ENCODE results near the gene MAP7.
"Not testable (repeated sequence)": the region's sequence is repeated elsewhere in the genome, so short reads cannot be mapped to it uniquely, and the experiment has no call there.

MAP7 gene

GRCh38 chr6:136445063-136445462, 105.2 kb downstream of the MAP7 start:
- no peak for DNase-seq
- no peak overlapping the region for H3K27ac ChIP-seq (ENCODE audit: insufficient read depth in 1 of 2, low read depth in 1 of 2, low read length in 2 of 2, poor library complexity in 1 of 2, severe bottlenecking in 2 of 2)
- CTCF ChIA-PET: interaction anchor here (1.3 kb wide), 1 partner anchor 102 kb away, joined by 5 read pairs; no protein-coding TSS in a partner anchor
- H3K36me3 ChIP-seq (ENCODE audit: control insufficient read depth in 4 of 4, insufficient read depth in 4 of 4, low read length in 3 of 4): no peaks in the 10 kb centered on the region
- H3K4me1 ChIP-seq (ENCODE audit: control extremely low read depth in 1 of 4, control insufficient read depth in 4 of 4, insufficient read depth in 4 of 4, low read length in 3 of 4): peaks cover 0 to 4% (median 2%) of the 10 kb centered on the region in 4 experiments
- WGBS (ENCODE audit: insufficient coverage): 100% methylated on average over 3 of the region's 3 CpGs
- H3K4me3 ChIP-seq (ENCODE audit: control insufficient read depth in 1 of 7, extremely low read depth in 1 of 7, insufficient read depth in 4 of 7, low read depth in 2 of 7, low read length in 6 of 7): no peak overlapping the region
- POLR2A ChIA-PET: no interaction called here
- no peaks in the 10 kb centered on the region for H3K27me3 ChIP-seq (replicated peaks in 2 of 5; ENCODE audit: control insufficient read depth in 4 of 5, insufficient read depth in 5 of 5, low read length in 4 of 5)
- no peaks in the 10 kb centered on the region for H3K9me3 ChIP-seq (ENCODE audit: control extremely low read depth in 1 of 5, control insufficient read depth in 4 of 5, insufficient read depth in 2 of 5, low read depth in 1 of 5, low read length in 4 of 5)

- 88% methylated on average over 1 of the region's 2 CpGs for WGBS (ENCODE audit: insufficient coverage)
- DNase-seq: peak; percentile 21 to 70 (median 51)
- CTCF ChIA-PET: interaction anchor here (0.7 kb wide), 1 partner anchor 10 kb away, joined by 3 read pairs; no protein-coding TSS in a partner anchor
Observed at GRCh38 chr6:136440203-136440602, 110.0 kb downstream of the MAP7 start.

GRCh38 chr6:136439514-136440190, 110.6 kb downstream of the MAP7 start:
- no peaks in the 10 kb centered on the region for H3K27me3 ChIP-seq (replicated peaks in 2 of 5; ENCODE audit: control insufficient read depth in 4 of 5, insufficient read depth in 5 of 5, low read length in 4 of 5)
- ChIA-PET POLR2A (no interaction called here), CTCF (interaction anchor here (0.7 kb wide), 1 partner anchor 10 kb away, joined by 3 read pairs; no protein-coding TSS in a partner anchor)
- H3K27ac ChIP-seq (ENCODE audit: insufficient read depth in 1 of 2, low read depth in 1 of 2, low read length in 2 of 2, poor library complexity in 1 of 2, severe bottlenecking in 2 of 2): no peak overlapping the region
- 97% methylated on average over 4 of the region's 9 CpGs for WGBS (ENCODE audit: insufficient coverage)
- DNase-seq: no peak
- H3K4me1 ChIP-seq (ENCODE audit: control extremely low read depth in 1 of 4, control insufficient read depth in 4 of 4, insufficient read depth in 4 of 4, low read length in 3 of 4): peaks cover 0 to 8% (median 2%) of the 10 kb centered on the region in 4 experiments
- H3K9me3 ChIP-seq (ENCODE audit: control extremely low read depth in 1 of 5, control insufficient read depth in 4 of 5, insufficient read depth in 2 of 5, low read depth in 1 of 5, low read length in 4 of 5): no peaks in the 10 kb centered on the region
- peaks cover 0 to 3% (median 0%) of the 10 kb centered on the region in 4 experiments for H3K36me3 ChIP-seq (ENCODE audit: control insufficient read depth in 4 of 4, insufficient read depth in 4 of 4, low read length in 3 of 4)
- no peak overlapping the region for H3K4me3 ChIP-seq (ENCODE audit: control insufficient read depth in 1 of 7, extremely low read depth in 1 of 7, insufficient read depth in 4 of 7, low read depth in 2 of 7, low read length in 6 of 7)

More at GRCh38 chr6:136440203-136440602, 110.0 kb downstream of the MAP7 start:
- no peaks in the 10 kb centered on the region for H3K9me3 ChIP-seq (ENCODE audit: control extremely low read depth in 1 of 5, control insufficient read depth in 4 of 5, insufficient read depth in 2 of 5, low read depth in 1 of 5, low read length in 4 of 5)
- H3K4me1 ChIP-seq (ENCODE audit: control extremely low read depth in 1 of 4, control insufficient read depth in 4 of 4, insufficient read depth in 4 of 4, low read length in 3 of 4): peaks cover 0 to 8% (median 2%) of the 10 kb centered on the region in 4 experiments
- H3K27ac ChIP-seq (ENCODE audit: insufficient read depth in 1 of 2, low read depth in 1 of 2, low read length in 2 of 2, poor library complexity in 1 of 2, severe bottlenecking in 2 of 2): no peak overlapping the region
- no peak overlapping the region for H3K4me3 ChIP-seq (ENCODE audit: control insufficient read depth in 1 of 7, extremely low read depth in 1 of 7, insufficient read depth in 4 of 7, low read depth in 2 of 7, low read length in 6 of 7)
- no peaks in the 10 kb centered on the region for H3K27me3 ChIP-seq (replicated peaks in 2 of 5; ENCODE audit: control insufficient read depth in 4 of 5, insufficient read depth in 5 of 5, low read length in 4 of 5)
- POLR2A ChIA-PET: no interaction called here
- peaks cover 0 to 3% (median 0%) of the 10 kb centered on the region in 4 experiments for H3K36me3 ChIP-seq (ENCODE audit: control insufficient read depth in 4 of 4, insufficient read depth in 4 of 4, low read length in 3 of 4)

GRCh38 chr6:136438441-136438840, 111.8 kb downstream of the MAP7 start:
- Histone ChIP-seq H3K36me3 (ENCODE audit: control insufficient read depth in 4 of 4, insufficient read depth in 4 of 4, low read length in 3 of 4) (peaks cover 0 to 3% (median 0%) of the 10 kb centered on the region in 4 experiments), H3K9me3 (ENCODE audit: control extremely low read depth in 1 of 5, control insufficient read depth in 4 of 5, insufficient read depth in 2 of 5, low read depth in 1 of 5, low read length in 4 of 5) (no peaks in the 10 kb centered on the region), H3K27ac (ENCODE audit: insufficient read depth in 1 of 2, low read depth in 1 of 2, low read length in 2 of 2, poor library complexity in 1 of 2, severe bottlenecking in 2 of 2) (no peak overlapping the region), H3K27me3 (replicated peaks in 2 of 5; ENCODE audit: control insufficient read depth in 4 of 5, insufficient read depth in 5 of 5, low read length in 4 of 5) (no peaks in the 10 kb centered on the region), H3K4me1 (ENCODE audit: control extremely low read depth in 1 of 4, control insufficient read depth in 4 of 4, insufficient read depth in 4 of 4, low read length in 3 of 4) (peaks cover 0 to 8% (median 2%) of the 10 kb centered on the region in 4 experiments), H3K4me3 (ENCODE audit: control insufficient read depth in 1 of 7, extremely low read depth in 1 of 7, insufficient read depth in 4 of 7, low read depth in 2 of 7, low read length in 6 of 7) (no peak overlapping the region)
- WGBS (ENCODE audit: insufficient coverage): no CpG with 5 or more reads among the region's 3 CpGs
- POLR2A ChIA-PET: no interaction called here
- no peak for DNase-seq
- CTCF ChIA-PET: interaction anchor here (1.0 kb wide), 1 partner anchor 19 kb away, joined by 3 read pairs; no protein-coding TSS in a partner anchor

GRCh38 chr6:136437246-136437645, 113.0 kb downstream of the MAP7 start:
- no peak for DNase-seq
- Histone ChIP-seq H3K9me3 (ENCODE audit: control extremely low read depth in 1 of 5, control insufficient read depth in 4 of 5, insufficient read depth in 2 of 5, low read depth in 1 of 5, low read length in 4 of 5) (no peaks in the 10 kb centered on the region), H3K4me1 (ENCODE audit: control extremely low read depth in 1 of 4, control insufficient read depth in 4 of 4, insufficient read depth in 4 of 4, low read length in 3 of 4) (peaks cover 0 to 8% (median 2%) of the 10 kb centered on the region in 4 experiments), H3K27ac (ENCODE audit: insufficient read depth in 1 of 2, low read depth in 1 of 2, low read length in 2 of 2, poor library complexity in 1 of 2, severe bottlenecking in 2 of 2) (no peak overlapping the region), H3K36me3 (ENCODE audit: control insufficient read depth in 4 of 4, insufficient read depth in 4 of 4, low read length in 3 of 4) (peaks cover 0 to 3% (median 0%) of the 10 kb centered on the region in 4 experiments), H3K27me3 (replicated peaks in 2 of 5; ENCODE audit: control insufficient read depth in 4 of 5, insufficient read depth in 5 of 5, low read length in 4 of 5) (no peaks in the 10 kb centered on the region), H3K4me3 (ENCODE audit: control insufficient read depth in 1 of 7, extremely low read depth in 1 of 7, insufficient read depth in 4 of 7, low read depth in 2 of 7, low read length in 6 of 7) (no peak overlapping the region)
- 100% methylated on average over 1 of the region's 3 CpGs for WGBS (ENCODE audit: insufficient coverage)
- ChIA-PET POLR2A (no interaction called here), CTCF (interaction anchor here (0.6 to 2.2 kb wide), 6 partner anchors 16 to 112 kb away, joined by 3 to 6 read pairs (median 3); partner anchors contain the start of gene MAP7)

GRCh38 chr6:136435101-136435500, 115.1 kb downstream of the MAP7 start:
- POLR2A ChIA-PET: interaction anchor here (0.6 kb wide), 2 partner anchors 10 to 424 kb away, joined by 3 to 4 read pairs; no protein-coding TSS in a partner anchor

GRCh38 chr6:136431306-136431705, 118.9 kb downstream of the MAP7 start:
- POLR2A ChIA-PET; H3K36me3 ChIP-seq (ENCODE audit: control insufficient read depth in 4 of 4, insufficient read depth in 4 of 4, low read length in 3 of 4); H3K9me3 ChIP-seq (ENCODE audit: control extremely low read depth in 1 of 5, control insufficient read depth in 4 of 5, insufficient read depth in 2 of 5, low read depth in 1 of 5, low read length in 4 of 5); H3K27ac ChIP-seq (ENCODE audit: insufficient read depth in 1 of 2, low read depth in 1 of 2, low read length in 2 of 2, poor library complexity in 1 of 2, severe bottlenecking in 2 of 2); H3K4me3 ChIP-seq (ENCODE audit: control insufficient read depth in 1 of 7, extremely low read depth in 1 of 7, insufficient read depth in 4 of 7, low read depth in 2 of 7, low read length in 6 of 7); CTCF ChIA-PET; H3K27me3 ChIP-seq (replicated peaks in 2 of 5; ENCODE audit: control insufficient read depth in 4 of 5, insufficient read depth in 5 of 5, low read length in 4 of 5); DNase-seq: not testable (repeated sequence)
- WGBS (ENCODE audit: insufficient coverage): 100% methylated on average over 4 of the region's 5 CpGs
- H3K4me1 ChIP-seq (ENCODE audit: control extremely low read depth in 1 of 4, control insufficient read depth in 4 of 4, insufficient read depth in 4 of 4, low read length in 3 of 4): peaks cover 0 to 11% (median 2%) of the 10 kb centered on the region in 4 experiments

More at GRCh38 chr6:136435101-136435500, 115.1 kb downstream of the MAP7 start:
- no peak for DNase-seq
- Histone ChIP-seq H3K9me3 (ENCODE audit: control extremely low read depth in 1 of 5, control insufficient read depth in 4 of 5, insufficient read depth in 2 of 5, low read depth in 1 of 5, low read length in 4 of 5) (no peaks in the 10 kb centered on the region), H3K36me3 (ENCODE audit: control insufficient read depth in 4 of 4, insufficient read depth in 4 of 4, low read length in 3 of 4) (peaks cover 0 to 4% (median 1%) of the 10 kb centered on the region in 4 experiments), H3K4me1 (ENCODE audit: control extremely low read depth in 1 of 4, control insufficient read depth in 4 of 4, insufficient read depth in 4 of 4, low read length in 3 of 4) (peaks cover 0 to 5% (median 0%) of the 10 kb centered on the region in 4 experiments), H3K27ac (ENCODE audit: insufficient read depth in 1 of 2, low read depth in 1 of 2, low read length in 2 of 2, poor library complexity in 1 of 2, severe bottlenecking in 2 of 2) (no peak overlapping the region), H3K27me3 (replicated peaks in 2 of 5; ENCODE audit: control insufficient read depth in 4 of 5, insufficient read depth in 5 of 5, low read length in 4 of 5) (no peaks in the 10 kb centered on the region), H3K4me3 (ENCODE audit: control insufficient read depth in 1 of 7, extremely low read depth in 1 of 7, insufficient read depth in 4 of 7, low read depth in 2 of 7, low read length in 6 of 7) (no peak overlapping the region)
- CTCF ChIA-PET: no interaction called here
- 100% methylated on average over 1 of the region's 2 CpGs for WGBS (ENCODE audit: insufficient coverage)

All from common myeloid progenitor, CD34-positive (primary cell).